H1 (cell line): ENCODE data around the gene GALNT13. TPM values are rescaled to one million over a fixed set of nuclear protein-coding genes. Genes with fewer than 3 reads are reported as not detected.

Experiments used
- CTCF ChIA-PET: fragments of 300-600 bp; sonication (Branson Sonifier 250); formaldehyde crosslinking; loops from one replicate; lab custom pipeline; 2021; ENCODE audit not compliant: partially characterized antibody; lab: Charles Lee
- POLR2A ChIA-PET: fragments of 300-600 bp; sonication (Branson Sonifier 250); formaldehyde crosslinking; loops from one replicate; lab custom pipeline; 2021; ENCODE audit warnings: inconsistent platforms; ENCODE audit not compliant: partially characterized antibody; lab: Charles Lee
- DNase-seq, 2 experiments: peaks; one replicate each; pipeline versions ENCODE4 v3.0.0 to v3.0.0-alpha.2; 2010 to 2022; ENCODE audit warnings: low spot score in 2 of 2, low read depth in 1 of 2, mixed read lengths in 1 of 2
- FAIRE-seq: peaks from 2 replicates; lab custom pipeline; 2011; peaks lifted over from hg19 to GRCh38; lab: Jason Lieb, UNC
- H2AFZ ChIP-seq: 2 replicates; pipeline ENCODE4 v1.8.1; 2012; ENCODE audit warnings: low read length, inconsistent platforms
- H2AK5ac ChIP-seq: 2 replicates; pipeline ENCODE4 v1.6.1; 2013; ENCODE audit warnings: low read depth, low read length
- H2BK120ac ChIP-seq: replicated peaks from 2 replicates; pipeline ENCODE3; 2013; ENCODE audit warnings: low read depth, low read length, inconsistent platforms
- H2BK12ac ChIP-seq: 2 replicates; pipeline ENCODE4 v1.6.1; 2013; ENCODE audit warnings: low read depth, low read length
- H2BK15ac ChIP-seq: 2 replicates; pipeline ENCODE4 v1.6.1; 2013; ENCODE audit warnings: low read length
- H2BK20ac ChIP-seq: 2 replicates; pipeline ENCODE4 v1.6.1; 2013; ENCODE audit warnings: low read length
- H2BK5ac ChIP-seq: 2 replicates; pipeline ENCODE4 v1.6.1; 2013; ENCODE audit warnings: low read depth, low read length
- H3K14ac ChIP-seq: 2 replicates; pipeline ENCODE4 v1.6.1; 2013; ENCODE audit warnings: inconsistent platforms; ENCODE audit not compliant: insufficient read length
- H3K18ac ChIP-seq: 2 replicates; pipeline ENCODE4 v1.6.1; 2013; ENCODE audit warnings: low read length; ENCODE audit errors: extremely low read depth
- H3K23ac ChIP-seq: 2 replicates; pipeline ENCODE4 v1.6.1; 2013; ENCODE audit warnings: inconsistent platforms; ENCODE audit not compliant: insufficient read length
- H3K23me2 ChIP-seq: 2 replicates; pipeline ENCODE4 v1.6.1; 2013; ENCODE audit warnings: low read depth, low read length
- H3K27ac ChIP-seq: 2 replicates; pipeline ENCODE4 v1.6.1; 2011; ENCODE audit warnings: low read depth, low read length, inconsistent platforms
- H3K27me3 ChIP-seq, 4 experiments: replicated peaks in 1 of 4; 1 replicate in 1 of 4; 2 replicates in 3 of 4; pipeline versions ENCODE4 v1.6.1 to v1.8.1; 2011 to 2013; ENCODE audit warnings: low read length in 3 of 4, mild to moderate bottlenecking in 3 of 4, inconsistent platforms in 2 of 4, mixed read lengths in 2 of 4, moderate library complexity in 1 of 4; ENCODE audit not compliant: control insufficient read depth in 3 of 4, insufficient read depth in 3 of 4; ENCODE audit errors: extremely low read depth in 1 of 4
- H3K36me3 ChIP-seq, 4 experiments: 2 replicates each; pipeline versions ENCODE4 v1.6.1 to v1.8.1; 2011 to 2013; ENCODE audit warnings: mild to moderate bottlenecking in 4 of 4, low read length in 3 of 4, moderate library complexity in 2 of 4, control low read depth in 1 of 4, inconsistent platforms in 1 of 4; ENCODE audit not compliant: insufficient read depth in 4 of 4, control insufficient read depth in 2 of 4
- H3K4ac ChIP-seq: replicated peaks from 2 replicates; pipeline ENCODE3; 2013; ENCODE audit warnings: low read length, low read depth, mixed read lengths, inconsistent platforms; ENCODE audit not compliant: insufficient read length
- H3K4me1 ChIP-seq, 4 experiments: replicated peaks in 1 of 4; 1 replicate in 1 of 4; 2 replicates in 3 of 4; pipeline versions ENCODE4 v1.6.1 to v1.8.1; 2011 to 2013; ENCODE audit warnings: low read length in 3 of 4, inconsistent platforms in 2 of 4, mixed read lengths in 1 of 4; ENCODE audit not compliant: insufficient read depth in 4 of 4, control insufficient read depth in 3 of 4
- H3K4me2 ChIP-seq, 2 experiments: 2 replicates each; pipeline versions ENCODE4 v1.6.1 to v1.8.1; 2011 to 2013; ENCODE audit warnings: low read depth in 2 of 2, low read length in 2 of 2, control low read depth in 1 of 2, inconsistent platforms in 1 of 2, mild to moderate bottlenecking in 1 of 2; ENCODE audit not compliant: insufficient read depth in 1 of 2
- H3K4me3 ChIP-seq, 4 experiments: fragments of 200-600, 300-600 bp in 1 of 4; sonication (generic), shearing (Covaris generic), sonication (Bioruptor Twin) in 1 of 4; 2 replicates each; pipeline versions ENCODE4 v1.5.1 to v1.8.1; 2011 to 2016; ENCODE audit warnings: low read length in 4 of 4, low read depth in 3 of 4, control low read depth in 2 of 4, inconsistent platforms in 2 of 4, mild to moderate bottlenecking in 2 of 4, mixed read lengths in 1 of 4, moderate library complexity in 1 of 4; ENCODE audit not compliant: insufficient read depth in 2 of 4; ENCODE audit errors: extremely low read depth in 1 of 4
- H3K56ac ChIP-seq: replicated peaks from 2 replicates; pipeline ENCODE3; 2013; ENCODE audit warnings: low read depth, mild to moderate bottlenecking, mixed read lengths, low read length, inconsistent platforms; ENCODE audit not compliant: insufficient read length
- H3K79me1 ChIP-seq: 2 replicates; pipeline ENCODE4 v1.6.1; 2013; ENCODE audit warnings: low read depth, low read length, control low read depth
- H3K79me2 ChIP-seq, 2 experiments: 2 replicates each; pipeline versions ENCODE4 v1.6.1 to v1.8.1; 2012 to 2013; ENCODE audit warnings: low read length in 2 of 2, mild to moderate bottlenecking in 2 of 2, inconsistent platforms in 1 of 2; ENCODE audit not compliant: insufficient read depth in 2 of 2, control insufficient read depth in 1 of 2
- H3K9ac ChIP-seq, 4 experiments: replicated peaks in 1 of 4; 1 replicate in 1 of 4; 2 replicates in 3 of 4; pipeline versions ENCODE4 v1.6.1 to v1.8.1; 2011 to 2013; ENCODE audit warnings: low read depth in 3 of 4, low read length in 3 of 4, control low read depth in 2 of 4, mild to moderate bottlenecking in 2 of 4, moderate library complexity in 2 of 4, inconsistent platforms in 1 of 4; ENCODE audit errors: extremely low read depth in 1 of 4
- H3K9me3 ChIP-seq, 2 experiments: 2 replicates each; pipeline versions ENCODE4 v1.6.1 to v1.8.1; 2012 to 2013; ENCODE audit warnings: mild to moderate bottlenecking in 2 of 2, moderate library complexity in 2 of 2, control low read depth in 1 of 2, inconsistent platforms in 1 of 2, low read depth in 1 of 2, low read length in 1 of 2, mixed read lengths in 1 of 2; ENCODE audit not compliant: insufficient read depth in 2 of 2
- H4K20me1 ChIP-seq, 2 experiments: replicated peaks in 1 of 2; 2 replicates each; pipeline versions ENCODE3 to v1.8.1; 2011 to 2013; ENCODE audit warnings: inconsistent platforms in 2 of 2, low read length in 2 of 2, mild to moderate bottlenecking in 1 of 2; ENCODE audit not compliant: insufficient read depth in 2 of 2, control insufficient read depth in 1 of 2
- H4K5ac ChIP-seq: 2 replicates; pipeline ENCODE4 v1.6.1; 2013; ENCODE audit warnings: low read length, low read depth, mixed read lengths, inconsistent platforms; ENCODE audit not compliant: insufficient read length
- H4K8ac ChIP-seq: 2 replicates; pipeline ENCODE4 v1.8.0; 2013; ENCODE audit warnings: mild to moderate bottlenecking, moderate library complexity, low read length, inconsistent platforms; ENCODE audit not compliant: insufficient read depth; ENCODE audit errors: extremely low read depth
- H4K91ac ChIP-seq: replicated peaks from 2 replicates; pipeline ENCODE3; 2013; ENCODE audit warnings: low read length, mixed read lengths, inconsistent platforms; ENCODE audit not compliant: insufficient read length
- GTF2F1 ChIP-seq: IDR thresholded peaks from 2 replicates; pipeline ENCODE4 v1.6.1; 2012; ENCODE audit warnings: low read depth, low read length, improper control_type of control experiment, borderline replicate concordance
- RAD21 ChIP-seq, 2 experiments: IDR thresholded peaks in 1 of 2; conservative IDR thresholded peaks in 1 of 2; 2 replicates each; pipeline ENCODE4 v1.6.1; 2011; ENCODE audit warnings: low read depth in 2 of 2, low read length in 2 of 2, improper control_type of control experiment in 1 of 2, inconsistent platforms in 1 of 2, mild to moderate bottlenecking in 1 of 2, moderate library complexity in 1 of 2
- WGBS, 2 experiments: shearing (Covaris generic) in 1 of 2; methylation state at CpG; one replicate each; pipeline versions ENCODE4 v1.1.6 to v1.1.7; 2013 to 2015; ENCODE audit warnings: low lambda C conversion rate in 2 of 2, mixed read lengths in 2 of 2, inconsistent platforms in 1 of 2, low coverage in 1 of 2, missing lambda C conversion rate in 1 of 2; ENCODE audit not compliant: insufficient replicate concordance in 2 of 2, insufficient coverage in 1 of 2, insufficient read length in 1 of 2; ENCODE audit errors: extremely low coverage in 1 of 2, missing lambda C conversion rate in 1 of 2; 5-methylcytosine and 5-hydroxymethylcytosine counted together
- polyA plus RNA-seq, 7 experiments: library from polyadenylated mRNA; depleted of rRNA in 3 of 7; stranded (reverse) in 5 of 7; unstranded in 2 of 7; fragments of >200 nt in 5 of 7; fragments of 200-250 nt in 2 of 7; gene quantifications; 1 replicate in 5 of 7; 2 replicates in 1 of 7; 4 replicates in 1 of 7; pipeline versions ENCODE4 v1.2.1 to v1.2.3, GENCODE V29; 2011 to 2013; ENCODE audit warnings: missing spikeins in 2 of 7, mixed read lengths in 2 of 7
- total RNA-seq: library from RNA; stranded (reverse); fragmentation: NEBNext Ultra II Directional; extraction: Animal tissue kit (Norgen Biotek cat#: 25700); gene quantifications from 2 replicates; pipeline ENCODE4 v1.2.1, GENCODE V29; 2021
- TF ChIP-seq, protein P1 (sequence below), 3 experiments: IDR thresholded peaks; 1 replicate in 2 of 3; 2 replicates in 1 of 3; pipeline versions ENCODE4 v1.5.1 to v1.6.1; 2011; ENCODE audit warnings: low read length in 3 of 3, mild to moderate bottlenecking in 3 of 3, inconsistent platforms in 2 of 3, low read depth in 1 of 3, moderate library complexity in 1 of 3; ENCODE audit not compliant: insufficient read depth in 1 of 3; ENCODE audit errors: control extremely low read depth in 1 of 3

GALNT13 gene
- total and polyA plus RNA-seq, 2 of the 8 experiments (the other 6 are each of a cell fraction or from before 2014, with no cell fraction given), result 3.2 to 9.6 TPM

GRCh38 chr2:154439156-154439555 lies 567.4 kb downstream of the GALNT13 start:
- no peak overlapping the region for H2BK12ac ChIP-seq
- no peak overlapping the region for H2BK15ac ChIP-seq
- TF ChIP-seq RAD21 (IDR thresholded peaks at IDR 0.05 in 1 of 2, conservative IDR thresholded peaks at IDR 0.05 in 1 of 2; ENCODE audit: low read depth in 2 of 2, low read length in 2 of 2) (peak in 1 of 2 experiments; percentile 50; a peak in 3 of 4 replicates), GTF2F1 (no peak)
- TF ChIP-seq, protein P1, sequence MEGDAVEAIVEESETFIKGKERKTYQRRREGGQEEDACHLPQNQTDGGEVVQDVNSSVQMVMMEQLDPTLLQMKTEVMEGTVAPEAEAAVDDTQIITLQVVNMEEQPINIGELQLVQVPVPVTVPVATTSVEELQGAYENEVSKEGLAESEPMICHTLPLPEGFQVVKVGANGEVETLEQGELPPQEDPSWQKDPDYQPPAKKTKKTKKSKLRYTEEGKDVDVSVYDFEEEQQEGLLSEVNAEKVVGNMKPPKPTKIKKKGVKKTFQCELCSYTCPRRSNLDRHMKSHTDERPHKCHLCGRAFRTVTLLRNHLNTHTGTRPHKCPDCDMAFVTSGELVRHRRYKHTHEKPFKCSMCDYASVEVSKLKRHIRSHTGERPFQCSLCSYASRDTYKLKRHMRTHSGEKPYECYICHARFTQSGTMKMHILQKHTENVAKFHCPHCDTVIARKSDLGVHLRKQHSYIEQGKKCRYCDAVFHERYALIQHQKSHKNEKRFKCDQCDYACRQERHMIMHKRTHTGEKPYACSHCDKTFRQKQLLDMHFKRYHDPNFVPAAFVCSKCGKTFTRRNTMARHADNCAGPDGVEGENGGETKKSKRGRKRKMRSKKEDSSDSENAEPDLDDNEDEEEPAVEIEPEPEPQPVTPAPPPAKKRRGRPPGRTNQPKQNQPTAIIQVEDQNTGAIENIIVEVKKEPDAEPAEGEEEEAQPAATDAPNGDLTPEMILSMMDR (IDR thresholded peaks at IDR 0.05; ENCODE audit: control extremely low read depth in 1 of 3, insufficient read depth in 1 of 3, low read depth in 1 of 3, low read length in 3 of 3), result peak in 2 of 3 experiments; percentile 2 to 8; a peak in 2 of 4 replicates
- TF ChIP-seq, all 59 proteins: peak for 2
- H3K27me3 ChIP-seq, result no peaks in the 10 kb centered on the region
- H3K18ac ChIP-seq, result no peak overlapping the region
- CTCF ChIA-PET, result interaction anchor here (0.6 to 1.8 kb wide), 10 partner anchors 9 to 844 kb away, joined by 3 to 8 read pairs (median 4); no protein-coding TSS in a partner anchor
- FAIRE-seq, result no peak
- no peak overlapping the region for H4K5ac ChIP-seq
- no peaks in the 10 kb centered on the region for H3K23me2 ChIP-seq
- 40% methylated on average over 2 of the region's 2 CpGs; no CpG with 5 or more reads in 1 of the 2 experiments for WGBS, 2 experiments
- no peak overlapping the region for H4K8ac ChIP-seq
- H2BK20ac ChIP-seq, result no peak overlapping the region
- no peak overlapping the region for H2AK5ac ChIP-seq
- H3K14ac ChIP-seq, result no peak overlapping the region
- H3K9me3 ChIP-seq, result no peaks in the 10 kb centered on the region
- H3K27ac ChIP-seq, result no peak overlapping the region
- H3K23ac ChIP-seq, result no peak overlapping the region
- H3K56ac ChIP-seq, result no peak overlapping the region
- H3K4me3 ChIP-seq, result no peak overlapping the region
- H3K9ac ChIP-seq, result no peak overlapping the region
- H3K36me3 ChIP-seq, result no peaks in the 10 kb centered on the region
- no peak overlapping the region for H2BK5ac ChIP-seq
- H3K4me2 ChIP-seq, result no peak overlapping the region
- H3K79me2 ChIP-seq, result no peaks in the 10 kb centered on the region
- DNase-seq, result no peak
- no peak overlapping the region for H2BK120ac ChIP-seq
- H3K4me1 ChIP-seq, result no peaks in the 10 kb centered on the region
- no peak overlapping the region for H4K91ac ChIP-seq
- POLR2A ChIA-PET, result no interaction called here
- H3K4ac ChIP-seq, result no peak overlapping the region
- H3K79me1 ChIP-seq, result no peaks in the 10 kb centered on the region
- H2AFZ ChIP-seq, result no peak overlapping the region
- no peaks in the 10 kb centered on the region for H4K20me1 ChIP-seq
